NB4 (cell line): ENCODE measurements around the gene PDIA2.

Experiments
- POLR2A ChIP-seq: IDR thresholded peaks from 2 replicates; pipeline ENCODE4 v1.6.1; 2011; ENCODE audit warnings: mild to moderate bottlenecking; ENCODE audit not compliant: insufficient read length; ENCODE audit errors: extremely low read depth
- TF ChIP-seq, protein P1 (sequence below): IDR thresholded peaks from 2 replicates; pipeline ENCODE4 v1.6.1; 2011; ENCODE audit warnings: low read depth, low read length
- TF ChIP-seq, protein P2 (sequence below): IDR thresholded peaks from one replicate; pipeline ENCODE4 v1.5.1; 2012; ENCODE audit warnings: low read depth, low read length

DNA sequence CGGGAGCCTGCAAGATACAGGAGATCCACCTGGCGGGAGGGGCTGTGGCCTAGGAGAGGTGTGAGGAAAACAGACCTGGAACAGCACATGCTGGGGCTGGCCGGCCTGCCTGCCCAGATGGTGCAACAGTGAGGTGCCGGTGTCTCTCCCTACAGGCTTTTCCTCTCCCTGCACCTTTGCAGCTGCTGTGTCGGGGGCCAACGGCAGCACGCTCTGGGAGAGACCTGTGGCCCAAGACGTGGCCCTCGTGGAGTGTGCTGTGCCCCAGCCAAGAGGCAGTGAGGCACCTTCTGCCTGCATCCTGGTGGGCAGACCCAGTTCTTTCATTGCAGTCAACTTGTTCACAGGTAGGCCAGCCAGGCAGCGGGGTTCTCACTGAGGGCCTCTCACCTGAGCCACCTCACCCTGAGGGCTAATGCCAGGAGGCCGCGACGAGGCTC, 23.1 kb upstream of the PDIA2 start:
- TF ChIP-seq, protein P1, sequence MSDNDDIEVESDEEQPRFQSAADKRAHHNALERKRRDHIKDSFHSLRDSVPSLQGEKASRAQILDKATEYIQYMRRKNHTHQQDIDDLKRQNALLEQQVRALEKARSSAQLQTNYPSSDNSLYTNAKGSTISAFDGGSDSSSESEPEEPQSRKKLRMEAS = no peak
- TF ChIP-seq, protein P2, sequence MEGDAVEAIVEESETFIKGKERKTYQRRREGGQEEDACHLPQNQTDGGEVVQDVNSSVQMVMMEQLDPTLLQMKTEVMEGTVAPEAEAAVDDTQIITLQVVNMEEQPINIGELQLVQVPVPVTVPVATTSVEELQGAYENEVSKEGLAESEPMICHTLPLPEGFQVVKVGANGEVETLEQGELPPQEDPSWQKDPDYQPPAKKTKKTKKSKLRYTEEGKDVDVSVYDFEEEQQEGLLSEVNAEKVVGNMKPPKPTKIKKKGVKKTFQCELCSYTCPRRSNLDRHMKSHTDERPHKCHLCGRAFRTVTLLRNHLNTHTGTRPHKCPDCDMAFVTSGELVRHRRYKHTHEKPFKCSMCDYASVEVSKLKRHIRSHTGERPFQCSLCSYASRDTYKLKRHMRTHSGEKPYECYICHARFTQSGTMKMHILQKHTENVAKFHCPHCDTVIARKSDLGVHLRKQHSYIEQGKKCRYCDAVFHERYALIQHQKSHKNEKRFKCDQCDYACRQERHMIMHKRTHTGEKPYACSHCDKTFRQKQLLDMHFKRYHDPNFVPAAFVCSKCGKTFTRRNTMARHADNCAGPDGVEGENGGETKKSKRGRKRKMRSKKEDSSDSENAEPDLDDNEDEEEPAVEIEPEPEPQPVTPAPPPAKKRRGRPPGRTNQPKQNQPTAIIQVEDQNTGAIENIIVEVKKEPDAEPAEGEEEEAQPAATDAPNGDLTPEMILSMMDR = no peak
- TF ChIP-seq POLR2A = no peak
